Hematopoietic multipotent progenitor cell treated with erythropoietin and hydrocortisone succinate and interleukin-3 and kit ligand, for 17 days (in vitro differentiated cells): ENCODE data around the gene KCNIP4.

Experiments used
- DNase-seq: peaks from one replicate; pipeline ENCODE4 v3.0.0-alpha.2; 2015; ENCODE audit warnings: low spot score

Gene KCNIP4

GRCh38 chr4:21848021-21848420, 100.6 kb downstream of the KCNIP4 start:
- DNase-seq, result no peak

- DNase-seq, result no peak
These were observed 102.9 kb downstream of the KCNIP4 start for GRCh38 chr4:21845663-21846062.

DNA sequence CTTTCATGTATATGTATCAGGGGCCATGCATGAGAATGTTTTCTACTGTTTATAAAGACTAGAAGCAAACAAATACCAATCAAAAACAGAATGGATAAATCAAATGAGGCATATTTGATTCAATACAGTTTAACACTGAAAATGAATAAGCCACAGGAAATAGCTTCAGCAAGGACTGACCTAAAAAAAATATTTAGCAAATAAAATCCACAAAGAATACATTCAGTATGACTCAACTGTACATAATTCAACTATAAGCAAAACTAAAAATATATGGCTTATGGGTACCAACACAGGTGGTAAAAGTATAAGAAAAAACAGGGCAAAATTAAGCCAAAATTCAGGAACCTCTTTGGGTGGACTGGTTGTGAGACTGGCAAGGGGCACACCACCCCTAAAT, 112.9 kb downstream of the KCNIP4 start:
- DNase-seq, result no peak

DNA sequence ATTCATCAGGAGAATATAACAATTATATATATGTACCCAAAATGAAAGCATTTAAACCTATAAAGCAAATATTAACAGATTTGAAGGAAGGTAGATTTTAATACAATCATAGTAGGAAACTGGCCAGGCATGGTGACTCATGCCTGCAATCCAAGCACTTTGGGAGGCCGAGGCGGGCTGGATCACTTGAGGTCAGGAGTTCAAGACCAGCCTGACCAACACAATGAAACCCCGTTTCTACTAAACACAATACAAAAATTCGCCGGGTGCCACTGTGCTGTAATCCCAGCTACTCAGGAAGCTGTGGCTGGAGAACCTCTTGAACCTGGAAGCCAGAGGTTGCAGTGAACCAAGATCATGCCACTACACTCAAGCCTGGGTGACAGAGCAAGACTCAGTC, 118.3 kb downstream of the KCNIP4 start:
- no peak for DNase-seq

DNA sequence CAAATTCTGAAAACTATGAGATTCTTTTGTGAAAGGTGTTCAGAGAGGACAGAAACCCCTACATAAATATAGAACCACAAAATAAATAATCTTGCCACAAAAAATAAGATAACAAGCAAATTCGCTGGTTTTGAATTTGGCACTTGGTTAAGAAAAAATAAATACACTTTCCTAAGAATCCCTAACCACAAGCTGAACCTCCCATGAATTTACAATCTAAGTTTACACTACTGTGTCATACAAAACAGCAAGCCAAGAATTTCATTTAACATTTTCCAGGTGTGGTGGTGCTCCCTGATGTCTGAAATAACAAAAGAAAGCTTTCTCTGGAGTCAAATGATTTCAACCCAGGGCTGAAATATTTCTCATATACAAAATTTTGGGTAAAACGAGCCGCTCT, 121.0 kb downstream of the KCNIP4 start:
- DNase-seq, result no peak

DNA sequence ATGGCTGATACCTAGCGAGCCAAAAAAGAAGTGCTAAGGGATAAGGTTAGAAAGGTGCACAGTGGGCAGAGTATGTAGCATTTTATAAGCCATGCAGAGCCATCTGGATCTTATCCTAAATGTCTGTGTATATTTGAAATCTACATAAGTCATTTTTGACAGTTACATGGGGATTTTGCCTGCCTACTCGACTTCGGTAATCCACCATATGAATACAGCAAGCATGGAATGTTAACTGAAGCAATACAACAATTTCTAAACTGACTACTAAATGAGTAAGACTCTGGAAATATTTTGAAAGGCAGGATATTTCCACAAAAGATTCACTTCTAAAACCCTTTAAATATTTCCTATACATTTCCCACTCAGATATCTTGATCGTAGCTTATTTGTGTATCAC, 122.5 kb downstream of the KCNIP4 start:
- DNase-seq, result no peak

DNA sequence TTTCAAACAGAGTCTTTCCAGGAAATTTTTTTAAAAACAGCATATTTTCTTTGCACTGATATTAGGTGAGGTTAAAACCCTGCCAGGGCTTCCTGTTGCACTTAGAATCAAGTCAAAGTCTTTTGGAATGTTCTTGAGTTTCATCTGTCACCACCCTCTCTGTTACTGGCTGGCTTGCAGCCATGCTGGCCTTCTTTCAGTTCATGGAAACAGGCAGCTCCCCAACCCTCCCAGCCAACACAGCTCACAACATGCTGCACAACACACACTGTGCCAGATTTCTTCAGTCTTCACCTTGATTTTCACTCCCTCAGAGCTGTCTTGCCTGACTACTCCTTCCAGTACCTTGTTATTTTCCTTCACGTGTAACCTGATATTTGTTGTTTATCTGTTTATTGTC, 129.5 kb downstream of the KCNIP4 start:
- no peak for DNase-seq

DNA sequence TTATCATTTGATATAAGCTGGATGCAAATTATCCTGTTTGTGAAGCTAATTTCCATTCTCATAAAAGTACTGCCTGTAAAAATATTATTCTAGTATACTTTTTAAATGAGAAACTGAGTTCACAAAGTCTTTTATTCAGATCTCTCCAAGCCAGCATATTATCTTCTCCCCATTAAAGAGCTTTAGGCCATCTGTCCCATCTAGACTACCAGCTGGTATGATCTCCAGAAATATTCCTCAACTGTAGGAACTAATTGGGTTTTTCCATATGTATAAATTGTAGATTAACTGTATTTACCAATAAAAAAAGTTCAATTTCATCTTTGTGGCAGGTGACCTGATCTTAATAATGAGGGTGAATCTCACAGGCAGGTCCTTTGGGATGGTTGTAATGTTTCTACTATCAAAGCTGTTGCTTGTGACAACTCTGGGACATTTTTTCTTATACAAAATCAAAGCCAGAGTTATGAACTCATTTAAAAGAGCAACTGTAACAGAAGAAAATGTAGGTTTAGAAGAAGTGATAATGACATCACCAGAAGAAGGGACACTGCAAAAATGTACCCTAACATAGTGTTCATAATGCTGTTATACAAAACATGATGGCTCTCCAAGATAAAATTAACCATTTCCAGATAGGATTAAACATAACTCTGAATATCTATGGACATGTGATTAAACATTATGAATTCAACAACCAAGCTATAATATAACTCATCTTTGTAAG, 132.8 kb downstream of the KCNIP4 start:
- no peak for DNase-seq

GRCh38 chr4:21811565-21811964, 137.0 kb downstream of the KCNIP4 start:
- DNase-seq, result no peak

DNA sequence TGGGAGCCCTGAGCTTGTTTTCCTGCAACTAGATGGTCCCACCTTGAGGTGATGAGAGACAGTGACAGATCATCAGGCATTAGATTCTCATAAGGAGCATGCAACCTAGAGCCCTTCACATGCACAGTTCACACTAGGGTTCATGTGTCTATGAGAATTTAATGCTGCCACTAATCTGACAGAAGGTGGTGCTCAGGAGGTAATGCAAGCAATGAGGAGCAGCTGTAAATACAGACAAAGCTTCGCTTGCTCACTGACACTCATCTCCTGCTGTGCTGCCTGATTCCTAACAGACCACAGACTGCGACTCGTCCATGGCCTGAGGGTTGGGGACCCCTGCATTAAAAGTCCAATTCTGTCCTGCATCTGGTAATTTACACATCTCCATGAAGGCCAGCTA, 141.6 kb downstream of the KCNIP4 start:
- DNase-seq, result no peak

GRCh38 chr4:21802406-21802805, 146.2 kb downstream of the KCNIP4 start:
- DNase-seq, result no peak

DNA sequence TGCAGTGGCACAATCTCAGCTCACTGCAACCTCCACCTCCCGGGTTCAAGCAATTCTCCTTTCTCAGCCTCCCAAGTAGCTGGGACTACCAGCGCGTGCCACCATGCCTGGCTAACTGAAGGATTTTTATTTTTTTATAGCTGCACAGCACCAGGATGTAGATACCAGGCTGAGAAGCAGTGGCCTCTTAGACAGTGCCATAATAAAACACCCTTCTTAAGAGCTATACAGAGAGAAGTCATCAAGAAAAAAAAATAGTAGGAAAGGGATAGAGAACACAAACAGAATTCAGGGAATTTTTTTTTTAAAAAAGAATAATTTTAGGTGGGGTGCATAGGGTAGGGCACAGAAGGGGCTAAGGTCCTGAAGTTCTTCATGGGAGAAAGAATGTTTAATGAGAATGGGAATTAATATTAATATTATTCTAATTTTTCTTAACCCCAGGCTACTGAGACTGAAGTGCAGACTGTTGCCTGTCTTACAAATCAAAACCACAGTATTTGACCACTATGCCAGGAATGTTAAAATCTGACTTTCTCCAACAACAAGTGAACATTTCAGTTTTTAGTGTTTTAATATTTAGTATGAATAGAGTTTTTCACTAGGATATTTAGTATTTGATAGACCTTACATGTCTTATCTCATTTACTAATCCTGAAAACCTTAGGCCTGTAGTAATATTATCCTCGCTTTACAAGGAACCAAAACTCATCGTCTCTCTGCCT, 146.7 kb downstream of the KCNIP4 start:
- no peak for DNase-seq

GRCh38 chr4:21795091-21795490, 153.5 kb downstream of the KCNIP4 start:
- no peak for DNase-seq

DNA sequence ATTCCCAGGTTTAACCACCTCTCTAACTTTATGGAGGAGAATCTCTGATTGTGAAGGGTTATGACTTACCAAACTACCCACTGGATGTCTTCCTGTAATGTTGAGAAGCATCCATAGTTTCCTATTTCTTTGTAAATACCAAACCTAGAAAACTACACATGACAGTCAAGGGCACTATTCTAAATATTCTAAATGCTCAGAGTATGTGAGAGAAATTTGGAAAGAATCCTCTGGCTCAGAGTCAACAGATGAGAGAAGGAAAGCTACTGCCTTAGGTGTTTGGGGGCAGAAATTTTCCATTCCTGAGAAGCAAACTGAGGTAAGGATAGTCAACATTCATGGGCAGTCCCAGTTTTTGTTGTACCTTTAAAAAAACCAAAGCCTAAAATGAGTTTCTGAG, 155.8 kb downstream of the KCNIP4 start:
- no peak for DNase-seq

- DNase-seq, result no peak
These were observed 158.0 kb downstream of the KCNIP4 start for GRCh38 chr4:21790438-21791029.

DNA sequence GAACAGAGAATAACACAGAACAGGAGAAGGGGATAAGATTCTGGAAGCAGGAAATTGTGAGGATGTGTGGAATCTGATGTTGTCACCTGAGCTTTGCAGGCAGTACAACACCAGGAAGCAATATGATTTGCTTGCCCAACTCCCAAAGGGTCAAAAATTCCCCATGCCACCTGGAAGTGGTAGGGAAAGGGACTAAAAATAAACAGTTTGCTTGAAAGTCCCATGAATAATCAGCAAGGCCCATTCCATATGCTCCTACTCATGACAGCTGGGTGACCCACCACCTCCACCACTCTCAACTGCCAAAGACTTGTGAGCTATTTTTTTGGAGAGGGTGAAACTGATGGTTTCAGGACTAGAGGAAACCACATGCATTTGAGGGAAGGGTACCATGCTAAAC, 168.4 kb downstream of the KCNIP4 start:
- DNase-seq, result no peak

GRCh38 chr4:21778702-21779101, 169.9 kb downstream of the KCNIP4 start:
- DNase-seq, result no peak

DNA sequence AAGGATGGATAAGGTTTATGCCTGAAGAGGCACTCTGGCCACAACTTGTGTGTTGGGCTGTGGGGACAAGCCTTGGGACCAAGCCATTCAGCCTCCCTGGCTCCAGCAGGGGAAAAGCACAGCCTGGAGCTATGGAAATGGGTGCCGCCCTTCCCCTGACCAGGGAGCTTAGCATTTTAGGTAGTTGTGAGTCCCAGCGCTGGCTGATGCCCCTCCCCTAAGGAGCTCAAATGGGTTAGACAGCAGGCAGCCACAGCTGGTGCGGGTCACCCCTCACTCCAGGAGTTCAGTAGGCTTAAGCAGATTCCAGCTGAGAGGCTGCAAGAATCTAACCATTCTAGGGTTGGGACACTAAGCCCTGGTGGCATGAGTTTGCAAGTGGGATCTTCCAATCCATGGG, 172.9 kb downstream of the KCNIP4 start:
- no peak for DNase-seq

- DNase-seq, result no peak
These were observed 179.0 kb downstream of the KCNIP4 start for GRCh38 chr4:21769404-21770147.

DNA sequence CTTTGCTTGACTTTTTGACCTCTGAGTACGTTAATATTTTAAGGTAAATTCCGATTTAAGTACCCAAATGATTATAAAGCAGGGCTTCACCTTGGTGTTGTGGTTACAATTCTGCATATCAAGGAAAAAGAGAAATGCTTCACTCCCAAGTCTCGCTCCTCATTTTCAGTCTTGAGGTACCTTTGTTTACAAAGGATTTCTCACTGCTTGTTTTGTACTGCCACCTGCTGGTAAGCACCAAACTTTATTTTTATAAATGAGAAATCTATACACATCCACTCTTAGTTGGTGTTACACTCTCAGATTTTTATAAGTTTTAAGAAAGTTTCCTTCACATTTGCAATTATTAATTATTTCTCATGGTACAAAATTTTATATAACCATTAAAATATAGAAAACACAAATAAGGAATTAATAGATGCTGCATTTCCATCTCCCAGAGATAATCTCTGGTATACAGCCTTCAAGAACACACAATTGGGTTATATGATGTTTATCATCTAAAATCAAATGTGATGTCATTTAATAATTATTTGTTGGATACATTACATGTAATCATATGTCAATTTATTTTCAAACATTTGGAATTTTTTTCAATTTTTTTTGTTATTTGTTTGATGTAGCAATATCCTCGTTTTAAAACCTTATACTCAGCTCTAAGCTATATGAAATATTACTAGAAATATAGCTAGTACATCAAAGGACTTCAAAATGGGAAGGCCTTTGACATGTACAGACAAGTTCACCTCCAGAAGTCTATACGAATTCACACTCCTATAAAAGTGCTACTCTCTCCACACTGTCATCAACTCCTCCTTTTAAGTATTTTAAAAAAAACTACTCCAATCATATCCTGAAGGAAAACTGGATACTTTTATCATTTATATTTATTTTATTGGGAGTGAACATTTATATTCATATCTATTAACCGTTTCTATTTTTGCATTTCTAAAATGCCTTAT, 179.9 kb downstream of the KCNIP4 start:
- peak; percentile 29 for DNase-seq

DNA sequence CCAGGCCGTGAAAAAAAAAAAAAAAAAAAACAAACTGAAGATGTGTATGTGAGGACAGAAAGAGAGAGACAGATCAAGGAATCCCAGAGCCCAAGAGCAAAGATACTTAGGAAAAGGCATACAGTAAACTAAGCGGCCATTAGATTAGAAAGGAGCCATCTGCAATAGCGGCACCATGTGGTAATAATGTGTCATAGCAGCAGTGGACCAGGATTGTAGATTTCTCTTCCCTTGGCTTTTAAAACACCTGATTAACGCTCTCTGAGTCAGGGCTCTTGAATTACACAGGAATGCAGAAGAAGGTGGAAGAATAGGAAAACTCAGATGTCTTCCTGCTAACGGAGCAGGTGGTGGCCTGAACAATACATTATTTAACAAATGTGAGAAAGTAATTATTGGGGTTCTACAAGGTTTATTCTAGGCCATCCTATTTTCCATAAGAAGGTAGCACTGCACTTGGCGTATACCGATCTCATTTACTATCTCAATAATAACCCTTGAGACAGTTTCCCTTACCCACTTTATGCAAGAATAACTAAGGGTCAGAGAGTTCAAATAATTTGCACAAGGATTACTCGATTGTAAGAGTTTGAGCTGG, 182.7 kb downstream of the KCNIP4 start:
- DNase-seq, result peak; percentile 15
